IPS DF 4.7 (cell line): ENCODE results near the gene MAD1L1.

Experiments
- DNase-seq: peaks from one replicate; pipeline ENCODE4 v3.0.0-alpha.2; 2013; ENCODE audit warnings: low spot score; ENCODE audit errors: extremely low read depth

Gene MAD1L1

DNA sequence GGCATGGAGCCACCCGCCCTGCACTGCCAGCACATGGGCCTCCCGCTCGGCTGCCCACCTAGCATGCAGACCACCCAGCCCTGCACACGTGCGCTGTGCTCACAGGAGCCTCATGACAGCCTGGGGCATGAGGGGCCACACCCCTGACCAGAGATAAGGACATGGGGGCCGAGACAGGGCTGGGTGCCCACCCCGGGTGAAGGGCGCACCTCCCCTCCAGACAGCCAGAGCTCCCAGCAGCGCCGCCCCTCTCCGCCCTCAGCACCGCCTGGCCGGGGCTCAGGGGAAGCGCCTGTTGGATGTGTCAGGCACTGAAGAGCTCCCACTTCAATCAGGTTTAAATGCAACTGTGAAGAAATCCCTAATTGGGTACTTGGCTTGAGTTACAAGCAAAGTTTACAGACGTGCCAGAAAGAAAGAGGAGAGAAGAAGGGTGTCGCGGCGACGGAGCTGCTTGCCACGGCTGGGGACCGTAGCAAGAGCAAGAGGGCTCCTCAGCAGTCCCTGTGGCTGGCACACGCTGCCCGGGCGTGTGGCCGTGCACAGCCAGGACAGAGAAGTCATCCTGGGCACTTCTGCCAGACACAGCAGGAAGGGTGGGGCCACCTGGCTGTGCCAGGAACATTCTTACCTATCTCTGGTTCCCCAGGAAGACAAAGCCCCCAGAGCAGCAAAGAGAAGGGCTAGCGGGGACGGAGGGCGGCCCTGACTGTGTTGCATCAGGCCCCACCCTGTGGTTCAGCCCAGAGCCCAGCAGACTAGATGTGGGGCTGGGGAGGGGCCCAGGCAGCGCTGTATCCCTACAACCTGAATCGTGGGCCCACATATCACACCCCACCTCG, 315.3 kb downstream of the MAD1L1 start:
- no peak for DNase-seq

DNA sequence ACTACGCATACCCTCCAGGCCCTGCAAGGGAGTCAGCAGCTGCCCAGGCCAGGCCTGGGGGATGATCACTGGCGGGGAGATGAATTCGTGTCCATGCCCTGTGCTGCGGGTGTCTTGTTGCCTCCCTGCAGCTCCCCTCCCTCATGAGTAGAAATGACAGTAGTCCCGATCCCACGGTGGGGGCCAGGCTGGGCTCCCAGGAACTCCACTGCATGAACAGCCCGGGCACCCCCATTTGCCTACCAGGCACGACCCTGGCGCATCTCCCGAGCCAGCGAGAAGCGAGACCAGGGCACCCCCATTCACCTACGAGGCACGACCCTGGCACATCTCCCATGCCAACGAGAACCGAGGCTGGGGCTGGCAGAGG, 316.2 kb downstream of the MAD1L1 start:
- no peak for DNase-seq

DNA sequence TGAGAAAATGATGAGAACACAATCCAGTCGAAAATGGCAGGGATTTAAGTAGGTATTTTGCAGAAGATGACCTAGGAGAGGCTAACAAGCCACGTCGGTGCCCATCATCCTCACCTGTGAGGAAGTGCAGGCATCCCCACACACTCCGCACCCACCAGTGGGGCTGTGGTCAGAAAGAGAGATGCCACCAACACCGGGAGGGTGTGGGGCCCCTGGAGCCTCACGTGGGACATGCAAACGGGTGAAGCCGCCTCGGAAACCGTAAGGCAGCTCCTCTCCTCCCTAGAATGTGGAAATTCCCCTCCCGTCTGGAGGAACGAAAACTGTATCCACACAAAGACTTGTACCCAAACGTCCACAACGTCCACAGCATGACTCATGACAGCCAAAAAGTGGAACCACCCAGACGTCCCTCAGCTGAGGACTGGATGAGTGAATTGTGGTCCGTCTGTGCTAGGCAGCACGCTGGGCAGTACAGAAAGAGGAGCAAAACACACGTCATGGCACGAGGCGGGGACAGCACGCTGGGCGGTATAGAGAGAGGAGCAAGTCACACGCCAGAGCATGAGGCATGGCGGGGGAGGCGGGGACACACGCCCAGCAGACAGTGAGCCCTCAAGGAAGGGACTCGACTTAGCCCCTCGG, 316.7 kb downstream of the MAD1L1 start:
- DNase-seq: no peak

GRCh38 chr7:1915326-1915725, 317.4 kb downstream of the MAD1L1 start:
- DNase-seq: no peak

DNA sequence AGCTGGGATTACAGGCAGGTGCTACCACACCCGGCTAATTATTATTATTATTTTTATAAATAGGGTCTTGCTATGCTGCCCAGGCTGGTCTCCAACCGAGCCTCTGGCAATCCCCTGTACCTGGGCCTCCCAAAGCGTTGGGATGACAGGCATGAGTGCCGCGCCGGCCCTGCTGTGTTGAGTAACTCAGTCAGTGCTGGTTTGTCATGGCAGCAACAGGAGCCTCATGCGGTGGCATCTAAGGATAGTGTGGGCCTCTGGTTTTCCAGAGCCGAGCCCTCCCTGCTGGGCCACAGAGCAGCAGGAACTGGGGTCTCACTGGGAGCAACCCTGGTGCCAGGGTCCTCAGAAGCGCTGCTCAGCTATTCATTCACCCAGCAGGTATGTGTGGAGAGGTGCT, 318.0 kb downstream of the MAD1L1 start:
- DNase-seq: no peak

GRCh38 chr7:1914321-1914720, 318.4 kb downstream of the MAD1L1 start:
- no peak for DNase-seq

DNA sequence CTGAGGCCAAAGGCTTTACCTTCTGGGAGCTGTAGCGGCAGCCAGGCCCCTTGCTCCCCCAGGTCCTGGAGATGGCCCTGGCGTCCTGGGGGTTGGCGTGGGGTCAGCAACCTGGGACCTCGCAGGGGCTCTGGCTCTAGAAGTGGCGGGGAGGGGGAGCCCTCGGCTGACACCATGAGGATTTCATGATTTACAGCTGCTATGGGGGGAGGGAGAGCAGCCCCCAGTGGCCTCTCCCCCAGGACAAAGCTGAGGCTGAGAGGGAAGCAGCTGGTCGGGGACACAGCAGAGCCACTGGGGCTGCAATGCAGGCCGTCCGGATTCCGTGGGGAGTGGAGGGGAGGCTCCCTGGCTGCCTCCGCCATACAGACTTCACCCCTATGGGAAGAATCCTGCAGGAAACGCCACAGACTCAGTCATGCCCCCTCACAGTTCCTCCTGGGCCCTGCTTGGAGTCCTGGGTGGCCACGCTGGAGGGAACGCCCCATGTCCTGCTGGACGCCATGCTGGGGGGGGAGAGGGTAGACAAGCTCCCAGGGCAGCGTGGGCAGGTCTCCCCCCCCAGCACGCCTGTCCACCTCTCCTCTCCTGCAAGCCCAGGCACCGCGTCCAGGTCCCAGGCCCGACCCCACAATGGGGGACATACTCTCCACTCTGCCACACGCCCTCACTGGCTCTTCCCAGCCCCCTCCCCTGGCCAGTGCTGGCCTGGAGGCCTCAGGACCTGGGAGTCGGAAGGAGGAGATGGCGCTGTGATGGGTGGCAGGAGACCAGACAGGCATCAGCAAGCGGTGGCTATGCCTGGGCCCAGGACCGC, 319.1 kb downstream of the MAD1L1 start:
- DNase-seq: no peak

GRCh38 chr7:1912593-1913465, 319.9 kb downstream of the MAD1L1 start:
- no peak for DNase-seq

DNA sequence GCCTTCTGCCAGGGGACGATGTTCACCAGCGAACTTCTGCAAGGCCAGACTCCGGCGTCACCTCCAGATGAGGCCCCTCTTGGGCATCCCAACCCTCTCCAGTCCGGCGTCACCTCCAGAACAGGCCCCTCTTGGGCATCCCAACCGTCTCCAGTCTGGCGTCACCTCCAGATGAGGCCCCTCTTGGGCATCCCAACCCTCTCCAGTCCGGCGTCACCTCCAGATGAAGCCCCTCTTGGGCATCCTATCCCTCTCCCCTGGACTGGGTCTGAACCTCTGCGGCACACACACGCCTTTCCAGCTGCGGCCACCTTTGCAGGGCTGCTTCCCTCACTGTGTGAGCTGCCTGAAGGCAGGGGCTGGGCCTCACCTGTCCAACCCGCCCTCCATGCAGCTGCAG, 321.2 kb downstream of the MAD1L1 start:
- no peak for DNase-seq

DNA sequence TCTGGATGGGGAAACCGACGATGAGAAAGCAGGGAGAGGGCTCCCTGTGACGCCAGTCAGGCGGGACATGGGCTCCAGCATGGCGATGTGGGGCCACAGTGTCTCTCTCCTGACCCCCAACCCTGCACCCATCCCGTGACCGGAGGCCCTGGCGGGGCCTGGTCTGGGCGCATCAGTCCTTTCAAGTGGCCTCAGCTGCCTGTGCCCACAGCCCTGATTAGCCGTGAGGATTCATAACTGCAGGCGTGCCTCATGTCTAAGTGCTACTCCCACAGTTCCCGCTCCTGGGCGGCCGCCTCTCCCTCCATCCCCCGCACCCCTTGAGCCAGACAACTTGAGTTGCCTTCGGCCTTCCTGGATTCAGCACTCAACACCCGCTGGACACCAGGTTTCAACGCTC, 321.9 kb downstream of the MAD1L1 start:
- DNase-seq: no peak

DNA sequence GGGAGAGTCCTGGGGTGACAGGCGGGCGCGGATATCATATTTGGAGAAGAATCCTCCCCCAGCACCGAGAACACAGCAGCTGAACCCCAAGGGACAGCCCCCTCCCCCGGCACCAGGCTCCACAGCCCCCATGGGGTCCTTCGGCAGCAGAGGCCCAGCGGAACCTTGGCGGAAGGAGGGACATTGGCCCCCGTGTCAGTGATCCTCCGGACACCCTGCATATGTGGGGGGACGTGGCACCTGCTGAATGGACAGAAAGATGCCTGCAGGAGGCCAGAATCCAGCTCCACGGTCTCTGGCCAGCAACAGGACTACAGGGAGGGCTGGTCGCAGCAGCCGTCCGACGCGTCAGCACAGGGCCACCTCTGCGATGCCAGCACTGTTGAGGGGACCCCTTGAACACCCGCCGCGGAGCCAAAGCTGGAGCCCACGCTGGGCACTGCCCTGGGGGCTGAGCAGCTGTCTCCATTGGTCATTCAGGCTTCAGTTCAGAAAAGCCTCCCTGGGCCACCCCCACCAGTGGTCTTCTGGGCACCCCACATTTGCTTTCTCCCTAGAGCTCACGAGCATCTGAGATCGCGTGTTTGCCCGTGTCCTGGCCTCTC, 322.6 kb downstream of the MAD1L1 start:
- no peak for DNase-seq

DNA sequence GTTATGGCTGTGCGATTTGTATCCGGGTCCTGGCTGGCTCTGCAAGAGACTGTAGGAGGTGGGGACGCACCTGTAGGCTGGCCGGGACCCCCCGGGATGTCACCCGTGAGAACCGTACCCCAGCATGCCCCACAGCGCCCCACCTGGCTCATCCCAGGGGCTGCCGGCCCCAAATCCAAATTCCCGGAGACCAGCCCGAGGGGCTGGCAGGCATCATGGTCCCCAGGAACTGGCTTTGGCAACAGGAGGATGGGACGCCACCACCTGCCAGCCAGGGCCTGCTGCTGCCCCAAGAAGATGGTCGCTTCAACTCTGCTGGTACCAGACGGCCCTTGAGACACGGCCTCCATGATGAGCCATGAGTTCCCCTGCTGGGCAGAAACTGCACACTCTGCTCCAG, 323.3 kb downstream of the MAD1L1 start:
- DNase-seq: no peak

DNA sequence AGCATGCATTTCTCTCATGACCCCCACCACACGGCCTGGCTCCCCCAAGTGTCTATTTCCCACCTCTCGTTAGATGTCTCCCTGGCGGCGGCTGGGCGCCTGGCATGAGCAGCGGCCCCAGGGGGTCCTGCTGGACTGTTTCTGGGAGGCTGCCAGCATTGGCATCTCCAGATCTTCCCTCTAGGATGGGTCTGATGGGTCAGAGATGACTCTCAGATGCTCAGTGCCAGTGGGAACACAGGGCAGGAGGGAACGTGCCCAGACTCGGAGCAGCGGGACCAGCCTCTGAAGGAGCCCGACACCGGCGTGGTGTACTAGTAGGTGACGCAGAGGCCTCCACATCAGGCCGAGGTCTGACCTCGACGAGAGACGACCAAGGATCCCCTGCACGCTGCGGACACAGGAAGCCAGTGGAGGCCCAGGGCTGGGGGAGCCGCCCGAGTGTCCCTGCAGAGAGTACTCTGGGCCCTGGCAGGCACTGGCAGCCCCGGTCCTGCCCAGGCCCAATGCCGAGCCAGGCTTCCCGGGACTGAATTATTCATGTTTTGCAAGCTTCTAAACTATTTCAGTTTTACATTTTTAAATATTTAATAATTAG, 323.8 kb downstream of the MAD1L1 start:
- DNase-seq: no peak

- DNase-seq: no peak
Measured at GRCh38 chr7:1907751-1908365, 324.9 kb downstream of the MAD1L1 start.

DNA sequence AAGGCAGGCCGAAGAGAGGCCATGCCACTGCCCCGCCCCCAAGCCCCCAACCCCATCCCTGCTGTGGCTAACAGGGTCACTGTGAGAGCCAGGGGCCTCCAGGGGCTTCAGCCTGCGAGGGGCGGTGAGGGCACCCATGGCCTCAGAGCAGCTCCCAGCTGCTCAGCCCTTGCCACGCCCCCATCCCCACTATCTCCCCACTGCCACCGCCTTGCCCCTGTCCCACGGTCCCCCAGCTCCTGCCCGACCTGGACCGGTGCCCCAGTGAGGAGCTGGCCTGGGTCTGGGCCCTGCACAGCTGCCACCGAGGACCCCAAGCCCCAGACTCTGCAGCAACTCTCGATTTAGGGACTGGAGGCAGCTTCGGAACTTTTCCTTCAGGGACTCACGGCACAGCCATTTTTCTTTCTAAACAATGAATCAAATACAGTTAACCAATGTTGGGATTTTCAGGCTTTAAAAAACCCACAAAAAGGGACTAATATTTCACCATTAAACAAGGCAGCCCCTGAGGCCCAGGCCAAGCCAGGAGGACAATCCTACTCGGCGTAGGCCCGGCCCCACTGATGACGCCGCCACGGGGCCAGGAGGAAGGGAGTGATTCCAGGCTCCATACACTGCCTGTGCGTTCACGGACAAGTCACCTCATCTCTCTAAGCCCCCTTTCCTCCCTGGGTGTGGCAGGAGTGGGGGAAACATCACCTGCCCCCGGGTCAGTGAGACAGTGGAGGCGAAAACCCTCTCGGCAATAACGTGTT, 325.6 kb downstream of the MAD1L1 start:
- DNase-seq: no peak

DNA sequence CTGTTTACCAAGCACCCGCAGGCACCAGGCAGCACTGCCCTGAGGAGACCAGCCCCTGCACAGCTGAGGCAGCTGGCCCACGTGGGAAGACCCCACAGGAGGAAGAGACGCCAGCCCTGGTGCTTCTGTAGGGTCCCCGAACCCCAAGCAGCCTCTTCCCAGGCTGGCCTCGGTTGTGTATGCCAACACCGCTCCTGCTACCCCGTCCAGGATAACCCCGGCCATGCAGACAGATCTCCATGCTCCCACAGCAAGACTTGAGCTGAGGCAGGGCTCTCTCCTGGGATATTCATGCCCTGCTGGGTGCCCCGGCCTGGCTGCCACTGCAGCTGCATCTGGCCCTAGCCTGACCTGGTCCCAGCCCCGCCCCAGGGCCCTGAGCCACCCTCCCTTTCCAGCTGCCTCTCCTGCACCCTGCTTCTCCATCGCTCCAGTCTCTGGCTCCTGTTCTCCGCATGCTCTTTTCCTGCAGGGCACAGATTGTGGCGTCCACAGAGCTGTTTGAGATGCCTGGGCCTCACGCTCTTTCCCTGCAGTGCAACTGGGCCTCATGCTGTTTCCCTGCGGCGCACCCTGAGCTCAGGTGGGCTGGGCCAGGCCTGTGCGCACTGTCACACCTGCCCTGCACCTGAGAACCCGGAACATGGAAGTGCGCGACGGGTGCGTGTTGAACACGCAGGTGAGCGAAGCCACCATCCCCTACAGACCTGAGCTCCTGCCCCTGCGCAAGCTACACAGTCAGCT, 326.5 kb downstream of the MAD1L1 start:
- DNase-seq: no peak

DNA sequence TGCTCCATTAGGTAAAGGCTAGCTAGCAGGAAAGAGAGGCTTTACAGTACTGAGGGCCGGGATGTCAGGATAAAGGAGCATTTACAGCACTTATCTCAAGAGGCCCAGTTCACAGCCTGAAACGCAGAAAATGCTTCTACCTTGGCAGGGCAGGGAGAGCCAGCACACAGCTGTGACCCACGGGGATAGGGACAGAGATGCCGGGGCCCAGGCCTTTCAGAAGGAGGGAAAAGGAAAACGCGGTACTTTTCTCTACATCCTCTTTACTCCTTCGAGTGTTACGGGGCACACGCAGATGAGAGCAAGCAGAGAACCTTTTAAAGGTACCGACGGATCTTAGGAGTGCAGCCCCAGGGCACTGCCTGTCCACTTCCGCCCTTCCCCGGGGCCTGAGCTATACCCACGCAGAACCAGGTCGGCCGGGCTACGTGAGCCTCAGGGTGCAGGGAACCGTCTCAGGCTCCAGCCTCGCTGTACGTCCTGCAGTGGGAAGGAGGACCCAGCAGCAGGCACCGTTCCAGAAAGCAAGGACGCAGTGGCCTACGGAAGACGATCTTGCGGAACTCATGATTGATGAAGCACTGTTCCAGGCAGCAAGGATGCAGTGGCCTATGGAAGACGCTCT, 330.4 kb downstream of the MAD1L1 start:
- no peak for DNase-seq
